Renal cortex interstitium (tissue), 15 donors: Measurements from ENCODE around the gene TARBP1. TPM values are rescaled to one million over a fixed set of nuclear protein-coding genes. Genes with fewer than 3 reads are reported as not detected.
"Not testable (repeated sequence)": the region's sequence is repeated elsewhere in the genome, so short reads cannot be mapped to it uniquely, and the experiment has no call there.

Experiments used
- DNase-seq, 11 donors: peaks; one replicate each; pipeline ENCODE4 v3.0.0-alpha.2; 2013; ENCODE audit warnings: low read depth in 9 of 11, low spot score in 4 of 11; ENCODE audit errors: extremely low read depth in 1 of 11
- long read RNA-seq, 16 experiments: transcript quantifications; one replicate each; lab custom pipeline, GENCODE V29; 2026
- polyA plus RNA-seq, 3 donors: library from polyadenylated mRNA; unstranded; fragments of 120-200 nt; gene quantifications; one replicate each; pipeline ENCODE4 v1.2.1, GENCODE V29; 2013; ENCODE audit not compliant: insufficient read length in 3 of 3

TARBP1 gene, protein sequence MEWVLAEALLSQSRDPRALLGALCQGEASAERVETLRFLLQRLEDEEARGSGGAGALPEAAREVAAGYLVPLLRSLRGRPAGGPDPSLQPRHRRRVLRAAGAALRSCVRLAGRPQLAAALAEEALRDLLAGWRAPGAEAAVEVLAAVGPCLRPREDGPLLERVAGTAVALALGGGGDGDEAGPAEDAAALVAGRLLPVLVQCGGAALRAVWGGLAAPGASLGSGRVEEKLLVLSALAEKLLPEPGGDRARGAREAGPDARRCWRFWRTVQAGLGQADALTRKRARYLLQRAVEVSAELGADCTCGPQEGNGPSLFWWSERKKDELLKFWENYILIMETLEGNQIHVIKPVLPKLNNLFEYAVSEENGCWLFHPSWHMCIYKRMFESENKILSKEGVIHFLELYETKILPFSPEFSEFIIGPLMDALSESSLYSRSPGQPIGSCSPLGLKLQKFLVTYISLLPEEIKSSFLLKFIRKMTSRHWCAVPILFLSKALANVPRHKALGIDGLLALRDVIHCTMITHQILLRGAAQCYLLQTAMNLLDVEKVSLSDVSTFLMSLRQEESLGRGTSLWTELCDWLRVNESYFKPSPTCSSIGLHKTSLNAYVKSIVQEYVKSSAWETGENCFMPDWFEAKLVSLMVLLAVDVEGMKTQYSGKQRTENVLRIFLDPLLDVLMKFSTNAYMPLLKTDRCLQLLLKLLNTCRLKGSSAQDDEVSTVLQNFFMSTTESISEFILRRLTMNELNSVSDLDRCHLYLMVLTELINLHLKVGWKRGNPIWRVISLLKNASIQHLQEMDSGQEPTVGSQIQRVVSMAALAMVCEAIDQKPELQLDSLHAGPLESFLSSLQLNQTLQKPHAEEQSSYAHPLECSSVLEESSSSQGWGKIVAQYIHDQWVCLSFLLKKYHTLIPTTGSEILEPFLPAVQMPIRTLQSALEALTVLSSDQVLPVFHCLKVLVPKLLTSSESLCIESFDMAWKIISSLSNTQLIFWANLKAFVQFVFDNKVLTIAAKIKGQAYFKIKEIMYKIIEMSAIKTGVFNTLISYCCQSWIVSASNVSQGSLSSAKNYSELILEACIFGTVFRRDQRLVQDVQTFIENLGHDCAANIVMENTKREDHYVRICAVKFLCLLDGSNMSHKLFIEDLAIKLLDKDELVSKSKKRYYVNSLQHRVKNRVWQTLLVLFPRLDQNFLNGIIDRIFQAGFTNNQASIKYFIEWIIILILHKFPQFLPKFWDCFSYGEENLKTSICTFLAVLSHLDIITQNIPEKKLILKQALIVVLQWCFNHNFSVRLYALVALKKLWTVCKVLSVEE (N-terminal part only)
- polyA plus RNA-seq, result 10 to 100 TPM; 45.9 to 94.9 (median 60.7) TPM
- long read RNA-seq, donor 1, partial matches to known transcripts, result 0 of 2 reads
- long read RNA-seq, donor 1, other reads (novel, unspliced or antisense), result 0 of 2 reads
- long read RNA-seq, donor 2, partial matches to known transcripts, result 0 of 1 reads
- long read RNA-seq, donor 2, other reads (novel, unspliced or antisense), result 0 of 1 reads
- long read RNA-seq, donor 3, result 0 reads
- long read RNA-seq, donor 4, partial matches to known transcripts, result 13 of 16 reads
- long read RNA-seq, donor 4, other reads (novel, unspliced or antisense), result 0 of 16 reads
- long read RNA-seq, donor 5, result 0 reads
- long read RNA-seq, donor 6, transcript TARBP1-202 (8 exons, 1,650 nt), result major isoform, 6 of 35 reads
- long read RNA-seq, donor 6, partial matches to known transcripts, result 29 of 35 reads
- long read RNA-seq, donor 6, other reads (novel, unspliced or antisense), result 0 of 35 reads
- long read RNA-seq, donor 7, partial matches to known transcripts, result 0 of 4 reads
- long read RNA-seq, donor 7, other reads (novel, unspliced or antisense), result 0 of 4 reads
- long read RNA-seq, donor 8, full-length matches to known transcripts, result 10 of 28 reads
- long read RNA-seq, donor 8, partial matches to known transcripts, result 18 of 28 reads
- long read RNA-seq, donor 8, other reads (novel, unspliced or antisense), result 0 of 28 reads
- long read RNA-seq, donor 9, full-length matches to known transcripts, result 4 of 11 reads
- long read RNA-seq, donor 9, partial matches to known transcripts, result 7 of 11 reads
- long read RNA-seq, donor 9, other reads (novel, unspliced or antisense), result 0 of 11 reads
- long read RNA-seq, donor 10, full-length matches to known transcripts, result 2 of 19 reads
- long read RNA-seq, donor 10, partial matches to known transcripts, result 17 of 19 reads
- long read RNA-seq, donor 10, other reads (novel, unspliced or antisense), result 0 of 19 reads
- long read RNA-seq, donor 11, full-length matches to known transcripts, result 4 of 4 reads
- long read RNA-seq, donor 11, partial matches to known transcripts, result 0 of 4 reads
- long read RNA-seq, donor 11, other reads (novel, unspliced or antisense), result 0 of 4 reads
- long read RNA-seq, donor 12, partial matches to known transcripts, result 7 of 11 reads
- long read RNA-seq, donor 12, other reads (novel, unspliced or antisense), result 0 of 11 reads
- long read RNA-seq, donor 13, partial matches to known transcripts, result 0 of 3 reads
- long read RNA-seq, donor 13, other reads (novel, unspliced or antisense), result 0 of 3 reads
- long read RNA-seq, donor 14, partial matches to known transcripts, result 0 of 1 reads
- long read RNA-seq, donor 14, other reads (novel, unspliced or antisense), result 0 of 1 reads
- long read RNA-seq, donor 15, partial matches to known transcripts, result 8 of 8 reads
- long read RNA-seq, donor 15, other reads (novel, unspliced or antisense), result 0 of 8 reads
- long read RNA-seq, donor 16, full-length matches to known transcripts, result 18 of 59 reads
- long read RNA-seq, donor 16, partial matches to known transcripts, result 41 of 59 reads
- long read RNA-seq, donor 16, other reads (novel, unspliced or antisense), result 0 of 59 reads

DNA sequence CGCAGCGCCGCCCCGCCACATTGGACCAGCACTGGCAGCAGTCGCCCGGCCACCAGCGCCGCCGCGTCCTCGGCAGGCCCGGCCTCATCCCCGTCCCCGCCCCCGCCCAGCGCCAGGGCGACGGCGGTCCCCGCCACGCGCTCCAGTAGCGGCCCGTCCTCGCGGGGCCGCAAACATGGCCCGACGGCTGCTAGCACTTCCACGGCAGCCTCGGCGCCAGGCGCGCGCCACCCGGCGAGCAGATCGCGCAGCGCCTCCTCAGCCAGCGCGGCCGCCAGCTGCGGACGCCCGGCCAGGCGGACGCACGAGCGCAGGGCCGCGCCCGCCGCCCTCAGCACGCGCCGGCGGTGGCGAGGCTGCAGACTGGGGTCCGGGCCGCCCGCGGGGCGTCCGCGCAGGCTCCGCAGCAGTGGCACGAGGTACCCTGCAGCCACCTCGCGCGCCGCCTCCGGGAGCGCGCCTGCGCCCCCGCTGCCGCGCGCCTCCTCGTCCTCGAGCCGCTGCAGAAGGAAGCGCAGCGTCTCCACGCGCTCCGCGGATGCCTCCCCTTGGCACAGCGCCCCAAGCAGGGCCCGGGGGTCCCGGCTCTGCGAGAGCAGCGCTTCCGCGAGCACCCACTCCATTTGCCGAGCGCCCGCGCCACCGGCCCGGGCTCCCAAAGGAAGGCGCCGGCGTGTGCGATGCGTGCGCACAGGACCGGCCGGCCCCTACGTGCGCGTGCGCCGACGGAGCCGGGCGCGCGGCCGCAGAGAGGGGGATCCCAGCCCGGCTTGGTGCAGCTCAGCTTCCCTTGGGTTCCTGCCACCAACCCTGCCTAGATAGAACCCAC, at the start of gene TARBP1:
Gene TARBP1, minus strand, starts transcription at position 699 of the 829 bp plus-strand sequence. Its CDS starts 76 bp downstream, at position 623.
- peak in 9 of 11 donors; percentile 56 to 81 (median 76) for DNase-seq

DNA sequence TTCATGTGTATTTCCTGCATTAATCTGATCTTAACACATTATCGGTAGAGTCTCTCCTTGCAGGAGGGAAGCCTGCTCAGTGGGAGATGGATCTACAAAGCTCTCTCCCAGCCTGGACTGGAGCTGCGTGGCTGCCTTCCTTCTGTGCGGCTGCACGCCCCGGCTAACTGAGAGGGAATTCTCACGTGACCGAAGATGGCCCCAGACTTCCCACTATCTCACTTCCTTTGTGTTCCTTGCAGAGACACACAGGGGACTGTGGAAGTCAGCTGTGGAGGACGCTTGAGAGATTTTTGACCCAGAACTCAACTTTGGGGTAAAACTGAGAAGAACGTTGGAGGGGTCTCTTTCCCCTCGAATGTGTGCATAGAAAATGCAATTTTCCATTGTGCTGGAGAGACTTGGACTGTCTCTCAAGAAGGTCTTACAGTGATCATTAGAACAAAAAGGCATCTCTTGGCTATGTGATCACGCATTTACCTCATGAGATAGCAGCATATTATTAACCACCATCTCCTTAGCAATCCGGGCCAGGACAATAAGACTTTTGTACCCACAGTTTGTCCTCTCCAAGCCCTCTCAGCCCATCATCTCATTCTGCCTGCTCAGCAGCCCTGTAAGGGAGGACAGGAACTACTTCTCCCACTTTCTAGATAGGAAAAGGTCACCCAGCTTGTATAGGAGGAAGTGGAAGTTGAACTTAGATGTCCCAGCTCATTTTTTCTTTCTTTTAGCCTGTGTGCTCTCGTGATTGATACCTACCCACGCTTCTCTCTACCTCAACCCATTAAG, 49.3 kb upstream of the TARBP1 start:
- DNase-seq, result no peak

DNA sequence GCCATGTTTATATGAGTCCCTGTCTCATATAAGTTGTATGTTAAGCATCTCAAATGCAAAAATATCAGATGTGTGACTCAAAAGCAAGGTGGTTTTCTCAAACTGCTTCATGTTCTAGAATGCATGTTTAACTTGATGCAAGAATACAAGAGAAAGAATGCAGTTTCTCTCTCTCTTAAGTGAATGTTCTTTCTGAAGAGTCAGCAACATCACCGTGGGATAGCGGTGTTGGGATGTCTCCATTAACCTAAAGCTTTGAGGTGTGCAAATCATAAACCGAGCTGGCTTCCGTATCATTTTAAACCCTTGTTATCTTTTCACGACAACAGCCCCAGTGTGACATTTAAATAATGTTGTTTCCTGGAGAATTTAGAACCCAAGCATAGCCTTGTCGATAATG, 48.4 kb upstream of the TARBP1 start:
- DNase-seq, result no peak

DNA sequence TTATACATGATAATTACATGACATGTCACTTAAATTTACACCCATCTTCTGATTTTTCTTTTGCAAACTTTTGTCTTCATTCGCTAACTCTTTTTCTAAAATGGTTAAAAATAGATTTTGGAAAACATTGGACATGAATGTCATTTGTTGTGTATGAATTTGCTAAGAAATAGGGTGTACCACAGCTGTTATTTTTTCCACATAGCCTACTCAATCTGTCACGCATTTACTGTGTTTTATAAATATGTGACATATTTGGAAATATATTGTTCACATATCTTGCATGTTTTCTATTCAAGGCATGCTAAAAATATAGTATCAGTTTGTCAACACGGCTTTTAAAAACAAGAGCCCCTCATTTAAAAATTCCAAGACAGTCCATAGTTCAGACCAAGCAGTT, 47.9 kb upstream of the TARBP1 start:
- no peak for DNase-seq

DNA sequence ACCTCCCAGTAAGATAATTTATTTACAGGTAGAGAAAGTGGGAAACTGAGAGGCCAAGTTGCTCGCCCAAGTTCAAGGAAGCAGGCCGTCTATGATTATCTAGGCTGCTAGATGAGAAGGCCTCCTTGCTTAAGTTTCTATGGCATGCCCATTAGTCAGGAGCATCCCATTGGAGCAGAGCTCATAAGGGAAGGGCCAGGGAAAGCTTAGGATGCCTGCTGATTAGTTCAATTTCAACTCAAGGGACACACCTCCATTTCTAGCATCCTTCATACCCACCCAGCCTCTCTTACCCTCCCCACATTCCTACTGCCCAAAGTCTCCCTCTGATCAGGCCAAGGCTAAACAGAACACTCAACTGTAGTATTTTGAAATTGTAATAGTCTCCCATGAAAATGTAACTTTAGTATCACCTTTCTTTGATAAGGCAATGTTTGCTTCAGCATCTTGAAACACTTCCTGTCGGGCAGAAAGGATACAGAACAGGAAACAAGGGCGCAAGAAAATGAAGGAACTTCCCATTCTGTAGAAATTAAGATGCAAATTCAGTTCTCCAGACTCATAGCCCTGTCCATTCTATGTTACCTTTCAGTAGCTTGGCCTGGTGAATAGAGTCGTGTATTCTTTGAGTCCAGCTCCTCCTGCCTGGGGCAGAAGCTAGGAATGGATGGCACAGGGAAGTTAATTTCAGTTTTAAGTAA, 46.3 kb upstream of the TARBP1 start:
- DNase-seq, result no peak

DNA sequence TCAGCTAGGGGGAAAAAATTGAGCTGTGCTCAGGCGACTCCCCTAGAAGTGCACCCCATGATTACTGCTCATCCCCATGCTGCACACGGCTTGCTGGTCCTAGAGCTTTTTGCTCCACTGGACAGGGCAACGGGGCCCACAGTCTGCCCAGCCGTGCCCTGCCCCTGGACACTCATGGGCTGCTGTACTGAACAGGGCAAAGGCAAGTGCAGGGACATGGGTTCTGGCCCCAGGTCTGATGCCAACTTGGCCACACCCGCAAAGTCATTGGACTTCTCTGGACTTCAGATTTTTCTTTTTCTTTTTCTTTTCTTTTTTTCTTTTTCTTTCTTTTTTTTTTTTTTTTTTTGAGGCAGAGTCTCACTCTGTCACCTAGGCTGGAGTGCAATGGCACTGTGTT, 42.9 kb upstream of the TARBP1 start:
- DNase-seq, result no peak

DNA sequence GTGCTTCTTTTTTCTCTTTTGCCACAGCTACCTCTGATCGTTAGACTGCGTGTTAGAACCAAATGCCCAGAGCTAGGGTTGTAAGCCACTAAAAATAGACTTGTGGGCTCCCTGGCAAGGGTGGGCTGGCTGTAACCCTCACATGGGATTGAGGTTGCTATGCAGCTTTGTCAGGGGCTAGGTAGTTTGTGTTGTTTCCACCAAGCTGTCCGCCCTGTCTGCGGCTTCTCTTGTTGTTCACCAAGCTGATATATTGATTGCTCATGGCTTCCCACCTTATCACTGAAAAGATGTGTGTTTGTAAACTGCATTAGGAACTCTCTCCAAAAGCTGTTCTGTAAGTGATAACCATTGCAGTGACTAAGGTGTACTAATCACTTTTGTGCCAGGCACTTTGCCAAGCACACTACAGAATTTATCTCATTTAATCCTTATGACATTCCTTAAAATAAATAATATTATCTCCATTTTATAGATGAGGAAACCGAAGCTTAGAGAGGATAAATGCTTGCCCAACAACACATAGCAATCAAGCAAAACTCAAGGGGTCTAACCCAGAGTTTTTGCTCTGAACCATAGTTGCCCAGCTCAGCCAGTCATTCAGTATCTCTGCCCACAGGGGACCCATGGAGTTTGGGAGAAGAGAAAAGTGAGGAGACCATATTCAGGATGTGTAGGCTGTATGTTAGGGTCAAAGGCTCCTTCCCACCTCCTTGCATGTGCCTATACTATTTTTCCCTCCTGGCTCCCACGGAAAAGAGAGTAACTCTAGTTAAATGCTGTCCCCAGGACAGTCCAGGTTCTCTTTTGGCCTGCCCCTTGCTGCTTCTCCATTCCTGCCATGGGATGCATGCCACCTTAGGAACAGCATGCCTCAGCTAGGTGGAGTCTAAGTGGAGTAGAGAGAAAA, 42.2 kb upstream of the TARBP1 start:
- DNase-seq, result no peak

DNA sequence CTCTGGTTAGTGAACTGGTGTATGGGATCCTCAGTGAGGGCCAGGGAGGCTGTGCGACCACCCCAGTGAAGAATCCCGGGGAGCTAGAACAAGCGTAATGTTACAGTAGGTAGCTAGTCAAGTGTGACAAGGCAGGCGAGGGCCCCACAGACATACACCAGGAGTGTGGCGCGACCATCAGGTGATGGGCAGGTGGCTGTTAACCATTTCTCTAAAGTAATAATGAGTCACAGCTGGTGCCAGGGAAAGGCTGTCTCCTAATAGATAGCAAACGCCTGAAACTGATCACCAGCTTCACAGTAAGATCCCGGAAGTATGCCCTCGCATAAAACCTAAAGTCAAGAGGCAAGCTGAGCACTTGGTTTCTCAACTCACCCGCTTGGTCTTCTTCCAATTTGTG, 40.5 kb upstream of the TARBP1 start:
- no peak for DNase-seq

DNA sequence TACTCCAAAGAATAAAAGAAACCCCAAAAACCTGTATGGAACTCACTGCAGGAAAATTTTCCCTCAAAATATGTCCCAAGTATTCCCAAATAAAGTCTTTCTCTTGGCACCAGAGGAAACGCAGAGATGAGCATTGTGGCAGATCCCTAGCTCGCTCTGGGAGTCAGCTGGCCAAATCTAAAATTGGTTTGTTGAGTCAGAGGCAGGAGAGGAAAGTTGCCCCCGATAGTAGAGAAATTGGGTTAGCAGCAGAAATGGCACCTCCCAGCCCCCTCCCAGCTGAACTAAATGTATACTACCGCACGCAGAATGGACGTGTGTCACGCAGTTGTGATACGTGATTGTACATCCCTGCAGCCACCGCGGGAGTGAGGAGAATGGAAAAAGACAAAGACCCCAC, 39.9 kb upstream of the TARBP1 start:
- DNase-seq, result no peak

DNA sequence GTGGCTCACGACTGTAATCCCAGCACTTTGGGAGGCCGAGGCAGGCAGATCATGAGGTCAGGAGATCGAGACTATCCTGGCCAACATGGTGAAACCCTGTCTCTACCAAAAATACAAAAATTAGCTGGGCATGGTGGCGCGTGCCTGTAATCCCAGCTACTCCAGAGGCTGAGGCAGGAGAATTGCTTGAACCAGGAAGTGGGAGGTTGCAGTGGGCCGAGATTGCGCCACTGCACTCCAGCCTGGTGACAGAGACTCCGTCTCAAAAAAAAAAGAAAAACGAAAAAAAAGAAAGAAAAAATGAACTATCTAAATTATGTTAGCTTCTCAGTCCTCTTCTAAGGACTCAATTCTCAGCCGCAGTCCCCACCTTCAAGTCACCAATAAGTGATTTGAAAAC, 39.1 kb upstream of the TARBP1 start:
- not testable (repeated sequence) for DNase-seq

DNA sequence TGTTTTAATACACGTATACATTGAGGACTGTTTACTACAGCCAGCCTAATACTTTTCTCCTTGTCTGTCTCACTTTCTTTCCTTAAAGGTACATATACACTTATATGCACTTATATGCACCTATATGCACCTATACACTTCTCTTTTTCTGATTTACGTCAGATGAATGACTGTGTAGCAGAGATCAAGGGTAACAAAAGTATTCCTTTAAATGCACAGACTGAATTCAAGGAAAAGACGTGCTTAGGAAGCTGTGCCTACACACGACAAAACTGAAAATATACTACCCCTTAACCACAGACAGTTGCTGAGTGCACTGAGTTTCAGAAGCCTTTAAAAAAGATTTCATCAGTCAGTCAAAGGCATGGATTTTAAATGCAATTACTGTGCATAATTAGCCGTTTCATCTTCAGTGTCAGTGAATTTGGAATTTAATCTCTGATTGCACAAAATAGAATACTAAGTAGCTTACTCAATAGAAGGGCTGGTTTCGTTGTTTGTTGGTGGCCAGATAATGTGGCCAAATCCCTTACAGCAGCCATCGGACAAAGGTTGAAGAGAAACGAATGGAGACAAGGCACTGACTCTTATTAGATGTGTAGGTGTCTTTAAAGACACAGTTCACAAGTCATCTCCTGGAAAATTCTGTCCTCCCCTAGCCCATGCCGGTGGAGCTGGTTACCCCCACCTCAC, 38.3 kb upstream of the TARBP1 start:
- DNase-seq, result no peak

DNA sequence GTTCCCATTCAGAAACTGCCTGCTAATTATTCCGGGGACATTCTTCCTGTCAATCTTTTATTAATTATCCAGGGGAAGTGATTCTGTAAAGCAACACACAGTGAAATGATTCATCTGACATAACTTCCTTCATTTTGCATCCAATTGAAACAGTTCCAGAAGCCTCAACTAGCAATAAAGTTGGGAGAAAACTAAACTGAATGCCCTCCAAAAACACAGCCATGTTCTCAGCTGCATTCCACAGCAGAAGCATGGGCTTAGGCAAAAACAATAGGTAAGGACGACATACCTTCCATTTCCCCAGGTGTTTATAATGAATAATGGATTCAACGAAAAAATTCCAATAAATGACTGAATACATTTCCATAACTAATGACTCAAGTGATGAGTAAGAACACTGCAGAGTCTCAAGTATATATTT, 36.9 kb upstream of the TARBP1 start:
- no peak for DNase-seq
